B cell (primary cell): ENCODE results near the gene PTBP3. TPM values are rescaled to one million over a fixed set of nuclear protein-coding genes. Genes with fewer than 3 reads are reported as not detected.

Source experiments
- ATAC-seq: fragments of 200-7000 bp; cut with Tn5 transposase; one replicate; pipeline ENCODE4 v1.10.0; 2021; ENCODE audit warnings: low read depth, mild to moderate bottlenecking, moderate number of reproducible peaks, moderate library complexity
- CTCF ChIA-PET: fragments of 350-600 bp; sonication (Branson Sonifier 250); formaldehyde crosslinking; loops from one replicate; lab custom pipeline; 2021; ENCODE audit warnings: antibody characterized with exemption, inconsistent platforms; lab: Charles Lee
- POLR2A ChIA-PET: fragments of 350-600 bp; sonication (Branson Sonifier 250); formaldehyde crosslinking; loops from one replicate; lab custom pipeline; 2021; ENCODE audit warnings: antibody characterized with exemption; lab: Charles Lee
- DNase-seq: peaks from one replicate; pipeline ENCODE4 v3.0.0; 2013
- H2AFZ ChIP-seq: 2 replicates; pipeline ENCODE4 v1.6.1; 2012; ENCODE audit warnings: mild to moderate bottlenecking, low read depth, low read length; ENCODE audit not compliant: insufficient read depth, poor library complexity, severe bottlenecking
- H3K27ac ChIP-seq, 2 donors: 1 replicate in 1 of 2; 2 replicates in 1 of 2; pipeline ENCODE4 v1.5.1; 2012 to 2013; ENCODE audit warnings: low read length in 2 of 2, mild to moderate bottlenecking in 2 of 2, moderate library complexity in 1 of 2
- H3K27me3 ChIP-seq, 4 experiments: fragments of 200-600 bp in 1 of 4; sonication (generic) in 1 of 4; replicated peaks in 1 of 4; 1 replicate in 2 of 4; 2 replicates in 2 of 4; pipeline versions ENCODE4 v1.6.1 to v1.7.0; 2013 to 2016; ENCODE audit warnings: low read length in 3 of 4, mild to moderate bottlenecking in 2 of 4, mixed read lengths in 1 of 4, moderate library complexity in 1 of 4; ENCODE audit not compliant: insufficient read depth in 4 of 4, control insufficient read depth in 3 of 4; ENCODE audit errors: control extremely low read depth in 1 of 4
- H3K36me3 ChIP-seq, 2 experiments: replicated peaks in 1 of 2; 1 replicate in 1 of 2; 2 replicates in 1 of 2; pipeline versions ENCODE4 v1.6.1 to v1.7.1; 2013; ENCODE audit warnings: low read length in 1 of 2; ENCODE audit not compliant: insufficient read depth in 2 of 2, control insufficient read depth in 1 of 2; ENCODE audit errors: control extremely low read depth in 1 of 2, extremely low read depth in 1 of 2
- H3K4me1 ChIP-seq, 2 donors: fragments of 200-600 bp in 1 of 2; sonication (generic) in 1 of 2; 1 replicate in 1 of 2; 2 replicates in 1 of 2; pipeline versions ENCODE4 v1.5.1 to v1.6.1; 2013 to 2017; ENCODE audit warnings: low read length in 2 of 2; ENCODE audit not compliant: control insufficient read depth in 2 of 2, insufficient read depth in 2 of 2
- H3K4me2 ChIP-seq: replicated peaks from 2 replicates; pipeline ENCODE3; 2012; ENCODE audit warnings: mild to moderate bottlenecking, low read depth, low read length; ENCODE audit not compliant: poor library complexity, severe bottlenecking
- H3K4me3 ChIP-seq, 5 experiments: fragments of 200-600 bp in 1 of 5; sonication (generic) in 1 of 5; 1 replicate in 3 of 5; 2 replicates in 2 of 5; pipeline versions ENCODE4 v1.5.1 to v1.7.0; 2011 to 2016; ENCODE audit warnings: low read length in 4 of 5, mild to moderate bottlenecking in 4 of 5, low read depth in 2 of 5, control low read depth in 1 of 5, moderate library complexity in 1 of 5; ENCODE audit not compliant: insufficient read depth in 1 of 5; ENCODE audit errors: control extremely low read depth in 1 of 5, extremely low read depth in 1 of 5
- H3K79me2 ChIP-seq: fragments of 200-600 bp; sonication (generic); one replicate; pipeline ENCODE4 v1.6.0; 2016; ENCODE audit warnings: low read length; ENCODE audit not compliant: control insufficient read depth, insufficient read depth
- H3K9ac ChIP-seq: fragments of 200-600 bp; sonication (generic); 2 replicates; pipeline ENCODE4 v1.6.1; 2017; ENCODE audit warnings: mild to moderate bottlenecking, low read length, moderate library complexity
- H3K9me3 ChIP-seq, 3 donors: one replicate each; pipeline versions ENCODE4 v1.6.1 to v1.7.1; 2013; ENCODE audit warnings: low read length in 2 of 3; ENCODE audit not compliant: control insufficient read depth in 2 of 3, insufficient read depth in 1 of 3; ENCODE audit errors: control extremely low read depth in 1 of 3
- H4K20me1 ChIP-seq: 2 replicates; pipeline ENCODE4 v1.6.0; 2012; ENCODE audit warnings: mild to moderate bottlenecking, low read length; ENCODE audit not compliant: insufficient read depth, control insufficient read depth, poor library complexity, severe bottlenecking
- H3K27ac Mint-ChIP-seq: one replicate; pipeline ENCODE4 v1.8.0; 2021; ENCODE audit warnings: mixed read lengths
- H3K27me3 Mint-ChIP-seq: one replicate; pipeline ENCODE4 v1.8.0; 2021; ENCODE audit warnings: mixed read lengths
- H3K4me1 Mint-ChIP-seq: one replicate; pipeline ENCODE4 v1.8.0; 2021; ENCODE audit warnings: mixed read lengths
- H3K4me3 Mint-ChIP-seq: one replicate; pipeline ENCODE4 v1.8.0; 2021; ENCODE audit warnings: mixed read lengths
- H3K9me3 Mint-ChIP-seq: one replicate; pipeline ENCODE4 v1.8.0; 2022; ENCODE audit warnings: mixed read lengths; ENCODE audit not compliant: insufficient read depth
- CTCF ChIP-seq: fragments of 200-600 bp; IDR thresholded peaks from one replicate; pipeline ENCODE4 v1.8.0; 2022; ENCODE audit warnings: antibody characterized with exemption, mild to moderate bottlenecking
- EZH2 ChIP-seq: IDR thresholded peaks from 2 replicates; pipeline ENCODE4 v1.6.1; 2012; ENCODE audit warnings: borderline replicate concordance, low read depth, mild to moderate bottlenecking, moderate library complexity, low read length; ENCODE audit not compliant: insufficient read depth, poor library complexity, severe bottlenecking
- WGBS: methylation state at CpG from one replicate; pipeline ENCODE4 v1.1.5; 2013; ENCODE audit warnings: missing lambda C conversion rate; ENCODE audit not compliant: insufficient coverage; 5-methylcytosine and 5-hydroxymethylcytosine counted together
- intact Hi-C: fragments of 100-400 bp; cut with micrococcal nuclease; formaldehyde crosslinking; loops from one replicate; pipeline ENCODE4 v1.10.0; 2022
- polyA plus RNA-seq: library from polyadenylated mRNA; depleted of rRNA; stranded (reverse); fragments of >200 nt; gene quantifications from 2 replicates; pipeline ENCODE4 v1.2.3, GENCODE V29; 2012
- total RNA-seq, 2 donors: library from RNA; stranded (reverse); fragments of 120-200 nt in 1 of 2; gene quantifications; 1 replicate in 1 of 2; 2 replicates in 1 of 2; pipeline versions ENCODE4 v1.2.3 to v1.2.4, GENCODE V29; 2013 to 2022

The PTBP3 gene
- total and polyA plus RNA-seq, 2 donors (not counting 1 experiment from before 2014, with no cell fraction given) = 22.8 to 133 TPM

- Histone ChIP-seq H3K4me2 (no peak overlapping the region), H3K27me3 (no peaks in the 10 kb centered on the region), H3K4me3 (no peak overlapping the region), H3K9me3 (no peaks in the 10 kb centered on the region), H3K9ac (no peak overlapping the region), H3K79me2 (peaks cover 16% of the 10 kb centered on the region), H3K4me1 (peaks cover 32 to 37% of the 10 kb centered on the region in 2 donors), H4K20me1 (no peaks in the 10 kb centered on the region), H2AFZ (no peak overlapping the region), H3K36me3 (no peaks in the 10 kb centered on the region), H3K27ac (no peak overlapping the region)
- Mint-ChIP-seq H3K27me3 (no peaks in the 10 kb centered on the region), H3K27ac (peak overlapping the region; percentile 63), H3K9me3 (no peaks in the 10 kb centered on the region), H3K4me3 (no peak overlapping the region), H3K4me1 (peaks cover 61% of the 10 kb centered on the region)
- TF ChIP-seq EZH2 (no peak), CTCF (no peak)
- DNase-seq = no peak
- ATAC-seq = no peak
- ChIA-PET POLR2A (no interaction called here), CTCF (no interaction called here)
- whole genome bisulfite sequencing = 79% methylated on average over 3 of the region's 11 CpGs
- intact Hi-C loops = loop anchor here (5.0 kb wide), 1 partner anchor 350 kb away; no protein-coding TSS in a partner anchor
These were observed 49.3 kb upstream of the PTBP3 start for GRCh38 chr9:112382501-112383364.

- H3K4me3 ChIP-seq = no peak overlapping the region
- DNase-seq = no peak
- H2AFZ ChIP-seq = no peak overlapping the region
- H3K4me3 Mint-ChIP-seq = no peak overlapping the region
- no peaks in the 10 kb centered on the region for H4K20me1 ChIP-seq
- H3K4me1 Mint-ChIP-seq = peaks cover 65% of the 10 kb centered on the region
- ChIA-PET POLR2A (no interaction called here), CTCF (no interaction called here)
- no peaks in the 10 kb centered on the region for H3K27me3 Mint-ChIP-seq
- H3K36me3 ChIP-seq = no peaks in the 10 kb centered on the region
- intact Hi-C loops = loop anchor here (5.0 kb wide), 1 partner anchor 350 kb away; no protein-coding TSS in a partner anchor
- H3K9me3 Mint-ChIP-seq = no peaks in the 10 kb centered on the region
- H3K27ac Mint-ChIP-seq = no peak overlapping the region
- H3K27me3 ChIP-seq = no peaks in the 10 kb centered on the region
- peaks cover 9% of the 10 kb centered on the region for H3K79me2 ChIP-seq
- no peaks in the 10 kb centered on the region for H3K9me3 ChIP-seq
- no peak overlapping the region for H3K27ac ChIP-seq
- H3K4me1 ChIP-seq = peaks cover 32 to 39% of the 10 kb centered on the region in 2 donors
- TF ChIP-seq CTCF (no peak), EZH2 (no peak)
- no peak overlapping the region for H3K9ac ChIP-seq
- ATAC-seq = no peak
- 100% methylated on average over 1 of the region's 7 CpGs for WGBS
- no peak overlapping the region for H3K4me2 ChIP-seq
These were observed 48.6 kb upstream of the PTBP3 start for GRCh38 chr9:112382066-112382465.
